ENCODE measurements around the gene CHRNA4.

DNA sequence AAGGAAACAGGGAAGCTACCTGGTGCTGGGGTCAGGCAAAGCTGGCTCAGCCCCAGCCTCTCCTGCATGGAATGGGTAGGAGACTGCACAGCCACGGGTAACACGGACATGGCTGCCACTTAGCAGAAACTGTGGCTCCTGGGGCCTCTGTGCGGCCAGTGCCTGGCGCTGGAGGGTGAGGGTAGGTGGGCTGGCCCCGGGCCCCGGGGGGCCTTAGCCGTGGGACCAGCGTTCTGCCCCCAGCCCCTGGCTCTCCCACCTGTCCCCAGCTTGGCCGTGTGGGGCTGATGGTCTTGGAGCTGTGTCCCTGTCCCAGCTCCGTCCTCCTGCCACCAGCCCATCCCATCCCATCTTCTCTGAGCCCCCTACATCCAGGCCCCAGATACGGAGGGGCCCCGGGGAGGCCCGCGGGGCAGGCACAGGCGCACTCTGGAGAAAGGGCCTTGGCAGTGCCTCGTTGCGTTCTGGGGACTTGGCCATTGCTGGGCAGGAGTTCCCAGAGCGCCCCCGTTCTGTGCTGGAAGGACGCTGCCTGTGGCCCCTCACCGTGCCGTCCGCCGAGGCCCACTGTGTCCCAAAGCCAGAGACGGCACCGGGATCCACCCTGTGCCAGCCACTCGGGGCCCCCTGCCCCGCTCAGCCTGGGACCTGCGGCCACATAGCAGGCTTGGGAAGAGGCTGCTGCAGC lies 12.2 kb downstream of the CHRNA4 start:
- TF ChIP-seq CTCF (IDR thresholded peaks at IDR 0.05): no peak
- no peak for TF ChIP-seq POLR2A (IDR thresholded peaks at IDR 0.05)
